ENCODE results near the gene IL1RAPL1.
A peak's percentile ranks its signal among the peaks of the same experiment; 100 is the strongest.

Gene IL1RAPL1

GRCh38 chrX:28586981-28587551 is at the start of gene IL1RAPL1:
IL1RAPL1 (plus strand) TSS chrX:28587446.
- peak; percentile 1 for DNase-seq

GRCh38 chrX:28542791-28543190 is 44.5 kb upstream of the IL1RAPL1 start:
- no peak for DNase-seq

- no peak for DNase-seq
Measured at GRCh38 chrX:28549838-28550237, 37.4 kb upstream of the IL1RAPL1 start.

GRCh38 chrX:28550331-28550872 is 36.8 kb upstream of the IL1RAPL1 start:
- DNase-seq = no peak

- DNase-seq = no peak
Measured at GRCh38 chrX:28552322-28552721, 34.9 kb upstream of the IL1RAPL1 start.

- DNase-seq = no peak
Measured at GRCh38 chrX:28552882-28553829, 34.1 kb upstream of the IL1RAPL1 start.

- DNase-seq = no peak
Measured at GRCh38 chrX:28576117-28576516, 11.1 kb upstream of the IL1RAPL1 start.

- no peak for DNase-seq
Measured at GRCh38 chrX:28581522-28581921, 5.7 kb upstream of the IL1RAPL1 start.

- DNase-seq = no peak
Measured at GRCh38 chrX:28582511-28582910, 4.7 kb upstream of the IL1RAPL1 start.

- no peak for DNase-seq
Measured at GRCh38 chrX:28584025-28584424, 3.2 kb upstream of the IL1RAPL1 start.

- DNase-seq = no peak
Measured at GRCh38 chrX:28585767-28586166, 1.5 kb upstream of the IL1RAPL1 start.

GRCh38 chrX:28586286-28586685 is 960 bp upstream of the IL1RAPL1 start:
- no peak for DNase-seq

- DNase-seq = no peak
Measured at GRCh38 chrX:28589046-28589445, 1.8 kb downstream of the IL1RAPL1 start.

GRCh38 chrX:28590396-28590795 is 3.1 kb downstream of the IL1RAPL1 start:
- no peak for DNase-seq

GRCh38 chrX:28591542-28591941 is 4.3 kb downstream of the IL1RAPL1 start:
- no peak for DNase-seq

GRCh38 chrX:28595346-28595745 is 8.1 kb downstream of the IL1RAPL1 start:
- DNase-seq = no peak

- no peak for DNase-seq
Measured at GRCh38 chrX:28599957-28600356, 12.7 kb downstream of the IL1RAPL1 start.

- no peak for DNase-seq
Measured at GRCh38 chrX:28609003-28609402, 21.8 kb downstream of the IL1RAPL1 start.

GRCh38 chrX:28609917-28610613 is 22.8 kb downstream of the IL1RAPL1 start:
- no peak for DNase-seq

- DNase-seq = no peak
Measured at GRCh38 chrX:28610746-28611145, 23.5 kb downstream of the IL1RAPL1 start.

- DNase-seq = no peak
Measured at GRCh38 chrX:28613558-28613957, 26.3 kb downstream of the IL1RAPL1 start.

- no peak for DNase-seq
Measured at GRCh38 chrX:28625223-28625622, 38.0 kb downstream of the IL1RAPL1 start.

- no peak for DNase-seq
Measured at GRCh38 chrX:28626515-28626914, 39.3 kb downstream of the IL1RAPL1 start.

Measured in HCEC 1CT (cell line).